IPS-NIHi7 (cell line): Measurements from ENCODE around the gene CBFA2T2.
"Not testable (repeated sequence)": the region's sequence is repeated elsewhere in the genome, so short reads cannot be mapped to it uniquely, and the experiment has no call there.

Experiments used
- DNase-seq: peaks from one replicate; pipeline ENCODE4 v3.0.0; 2012; ENCODE audit warnings: mixed read lengths; ENCODE audit errors: extremely low spot score

The CBFA2T2 gene

DNA sequence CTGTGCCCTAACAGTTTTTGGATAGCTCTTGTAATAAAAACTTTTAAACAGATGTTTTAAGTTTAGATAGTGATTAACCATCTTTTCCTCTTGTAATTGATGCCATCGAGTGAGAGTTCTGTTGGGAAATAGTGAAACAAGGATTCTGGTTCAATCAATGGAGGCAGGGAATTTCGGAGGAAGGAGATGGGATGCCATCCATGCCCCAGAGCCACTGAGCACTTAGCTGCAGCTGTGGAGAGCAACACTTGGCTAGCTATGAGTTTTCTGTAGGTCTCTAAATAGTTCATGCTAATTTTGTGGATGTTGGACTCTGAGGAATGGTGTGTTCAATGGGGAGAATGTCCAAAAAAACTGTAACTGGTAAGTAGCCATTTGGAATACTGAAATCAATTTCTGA is 16.7 kb downstream of the CBFA2T2 start:
- DNase-seq = no peak

DNA sequence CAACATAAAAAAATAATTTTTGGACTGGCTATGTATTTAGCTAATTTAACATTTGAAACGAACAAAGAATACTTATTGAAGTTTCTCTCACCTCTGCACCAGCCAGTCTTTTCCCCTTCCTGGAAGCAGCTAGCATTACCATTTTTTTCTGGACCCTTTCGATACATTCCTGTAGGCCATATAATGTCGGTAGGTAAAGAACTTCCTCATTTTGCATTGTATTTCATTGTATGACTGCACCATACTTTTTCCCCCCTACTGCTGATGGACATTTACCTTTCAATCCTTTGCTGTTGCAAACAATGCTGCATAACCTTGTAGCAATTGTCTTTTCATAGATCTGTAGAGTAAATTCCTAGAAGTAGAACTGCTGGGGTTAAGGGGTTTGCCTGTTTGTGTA is 17.6 kb downstream of the CBFA2T2 start:
- DNase-seq = no peak

- DNase-seq = not testable (repeated sequence)
Measured at GRCh38 chr20:33508015-33508414, 18.1 kb downstream of the CBFA2T2 start.

DNA sequence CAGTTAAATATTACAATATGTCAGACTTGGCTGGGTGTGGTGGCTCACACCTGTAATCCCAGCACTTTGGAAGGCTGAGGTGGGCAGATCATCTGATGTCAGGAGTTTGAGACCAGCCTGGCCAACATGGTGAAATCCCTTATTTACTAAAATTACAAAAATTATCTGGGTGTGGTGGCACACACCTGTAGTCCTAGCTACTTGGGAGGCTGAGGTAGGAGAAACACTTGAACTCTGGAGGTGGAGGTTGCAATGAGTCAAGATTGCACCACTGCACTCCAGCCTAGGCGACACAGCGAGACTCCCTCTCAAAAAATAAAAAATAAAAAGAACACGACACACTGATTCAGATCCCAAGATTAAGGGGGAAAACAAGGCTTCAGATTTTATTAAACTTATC is 19.2 kb downstream of the CBFA2T2 start:
- not testable (repeated sequence) for DNase-seq

- not testable (repeated sequence) for DNase-seq
Measured at GRCh38 chr20:33511876-33512275, 22.0 kb downstream of the CBFA2T2 start.

- no peak for DNase-seq
Measured at GRCh38 chr20:33515569-33516216, 25.8 kb downstream of the CBFA2T2 start.

DNA sequence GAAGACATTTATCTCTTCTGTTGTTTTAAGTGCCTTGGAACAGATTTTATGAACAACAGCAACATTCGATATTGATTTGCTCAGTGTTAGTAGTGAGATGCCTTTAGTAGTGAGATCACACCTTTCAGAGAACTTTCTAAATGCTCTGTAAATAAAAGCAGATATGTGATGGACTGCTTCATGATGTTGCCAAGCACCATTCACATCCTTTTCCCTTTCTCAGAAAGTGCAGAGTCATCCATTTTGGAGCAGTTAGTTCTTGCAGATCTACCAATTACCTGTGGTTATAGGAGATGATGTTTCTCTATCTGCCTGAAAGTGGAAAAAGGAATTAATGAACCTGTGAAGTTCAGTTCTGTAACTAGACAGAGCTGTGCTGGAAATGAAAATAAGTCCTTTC is 27.0 kb downstream of the CBFA2T2 start:
- DNase-seq = no peak

DNA sequence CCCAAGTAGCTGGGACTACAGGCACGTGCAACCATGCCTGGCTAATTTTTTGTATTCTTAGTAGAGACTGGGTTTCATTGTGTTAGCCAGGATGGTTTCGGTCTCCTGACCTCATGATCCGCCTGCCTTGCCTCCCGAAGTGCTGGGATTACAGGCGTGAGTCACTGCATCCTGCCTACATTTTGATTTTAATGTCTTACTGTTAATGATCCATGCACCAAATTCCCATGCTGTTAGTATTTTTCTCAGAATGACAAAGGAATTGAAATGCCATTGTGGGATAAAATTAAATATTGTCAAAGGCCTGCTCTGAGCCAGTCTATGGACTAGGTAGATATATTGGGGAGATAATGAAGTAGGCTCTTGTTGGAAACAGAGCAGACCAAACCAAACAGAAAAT is 28.2 kb downstream of the CBFA2T2 start:
- DNase-seq = no peak

GRCh38 chr20:33521461-33521860 is 31.6 kb downstream of the CBFA2T2 start:
- no peak for DNase-seq

DNA sequence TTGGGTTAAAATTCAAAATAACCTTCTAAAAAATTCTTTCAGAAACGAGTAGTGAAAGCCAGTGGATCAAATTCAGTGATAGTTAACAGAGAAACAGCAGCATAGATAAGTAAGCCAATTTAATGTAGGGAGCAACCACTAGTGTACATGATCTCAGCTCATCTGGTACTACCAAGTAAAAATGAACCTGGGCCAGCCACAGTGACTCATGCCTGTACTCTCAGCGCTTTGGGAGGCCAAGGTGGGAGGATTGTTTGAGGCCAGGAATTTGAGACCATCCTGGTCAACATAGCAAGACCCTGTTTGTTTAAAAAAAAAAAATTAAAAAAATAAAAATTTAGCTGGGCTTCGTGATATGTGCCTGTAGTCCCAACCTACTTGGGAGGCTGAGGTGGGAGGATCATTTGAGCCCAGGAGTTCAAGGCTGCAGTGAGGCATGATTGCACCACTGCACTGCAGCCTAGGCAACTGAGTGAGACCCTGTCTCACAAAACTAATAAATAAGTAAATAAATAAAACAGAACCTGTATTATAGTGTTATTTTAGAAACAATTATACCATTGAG is 32.4 kb downstream of the CBFA2T2 start:
- DNase-seq = no peak

DNA sequence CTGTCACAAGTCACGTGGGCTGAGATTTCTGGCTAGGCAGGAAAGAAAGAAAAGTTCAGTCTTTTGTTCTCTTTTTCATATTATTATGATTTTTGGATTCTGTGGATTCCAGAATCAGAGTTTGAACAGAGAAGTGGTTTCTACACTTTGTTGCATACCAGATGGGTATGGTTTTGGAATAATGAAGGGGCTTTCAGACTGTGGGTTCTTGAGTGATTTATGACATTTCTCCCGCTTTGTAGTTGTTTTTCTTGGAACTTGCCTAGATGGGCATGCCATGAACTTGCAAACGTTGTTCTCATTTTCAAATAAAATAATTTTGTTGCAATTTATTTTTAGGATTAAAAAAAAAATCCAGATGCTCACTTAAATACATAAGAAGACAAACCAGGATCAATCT is 34.4 kb downstream of the CBFA2T2 start:
- no peak for DNase-seq

DNA sequence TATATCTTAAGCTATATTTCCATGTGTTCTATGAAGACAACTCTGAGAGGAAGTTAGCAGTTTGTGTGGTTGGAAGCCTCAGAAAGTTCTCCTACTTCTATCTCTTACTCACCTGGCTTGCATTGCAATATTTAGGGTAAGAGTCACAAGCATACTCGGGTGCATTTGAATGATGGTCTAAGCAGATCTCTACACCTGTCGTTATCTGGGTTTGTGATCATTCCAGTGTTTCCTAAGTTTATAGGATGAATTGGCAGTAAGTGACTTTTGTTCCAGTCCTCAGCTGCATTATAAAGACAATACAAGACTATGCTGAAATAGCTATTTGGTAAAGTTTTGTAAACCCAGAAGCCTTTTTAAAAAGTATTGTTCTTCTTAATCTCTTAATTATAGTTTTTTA is 36.9 kb downstream of the CBFA2T2 start:
- DNase-seq = no peak

DNA sequence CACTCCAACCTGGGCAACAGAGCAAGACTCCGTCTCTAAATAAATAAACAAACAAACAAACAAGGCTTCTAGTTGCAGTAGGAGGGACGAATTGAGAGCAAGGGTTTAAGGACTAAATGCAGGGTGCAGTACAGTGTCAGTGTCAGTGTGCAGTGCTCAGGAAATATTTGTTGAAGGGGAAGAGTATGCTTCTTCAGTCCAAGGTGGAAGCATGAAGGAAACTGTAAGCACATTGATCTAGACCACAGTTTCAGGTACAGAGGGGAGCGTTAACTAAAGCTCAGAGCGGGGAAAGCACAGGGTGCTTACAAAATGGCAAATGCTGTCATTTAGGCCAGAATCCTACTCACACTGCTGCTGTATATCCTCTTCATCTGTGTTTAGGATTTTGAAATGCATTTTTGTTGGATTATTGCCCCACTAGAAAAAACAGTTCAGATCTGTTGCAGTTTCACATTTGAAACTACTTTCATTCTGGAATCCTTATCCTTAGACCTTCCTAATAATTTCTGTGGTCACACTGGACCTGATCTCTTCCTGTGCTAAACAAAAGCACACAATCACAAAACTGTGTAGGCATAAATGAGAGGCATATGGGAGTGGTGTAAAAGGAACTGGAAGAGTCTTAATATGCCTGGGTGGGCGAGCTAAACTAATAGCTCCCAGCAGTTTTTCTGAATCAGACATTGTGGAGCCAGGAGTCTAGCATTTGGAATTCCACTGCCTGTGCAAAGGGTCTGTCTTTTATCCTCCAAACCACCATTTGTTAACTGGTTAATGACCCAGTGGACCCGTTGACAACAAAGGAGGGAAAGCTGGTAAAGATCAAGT is 41.4 kb downstream of the CBFA2T2 start:
- DNase-seq = no peak

DNA sequence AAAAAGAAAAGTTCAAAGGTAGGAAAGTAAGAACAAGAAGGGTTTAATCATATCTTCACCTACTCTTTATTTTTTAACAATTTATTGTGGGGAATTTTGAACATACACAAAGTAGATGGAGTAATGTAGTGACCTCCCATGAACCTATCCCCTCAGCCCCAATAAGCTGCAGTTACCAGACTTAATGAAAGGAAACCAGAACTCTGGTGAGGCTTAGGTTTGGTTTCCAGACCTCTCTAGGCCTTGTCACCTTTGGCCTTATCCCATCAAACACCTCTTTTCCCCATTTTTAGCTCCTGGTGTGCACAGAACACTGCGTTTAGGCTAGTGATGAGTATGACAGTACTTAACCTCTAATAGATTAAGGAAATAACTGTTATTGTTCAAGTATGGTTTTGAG is 42.0 kb downstream of the CBFA2T2 start:
- no peak for DNase-seq

DNA sequence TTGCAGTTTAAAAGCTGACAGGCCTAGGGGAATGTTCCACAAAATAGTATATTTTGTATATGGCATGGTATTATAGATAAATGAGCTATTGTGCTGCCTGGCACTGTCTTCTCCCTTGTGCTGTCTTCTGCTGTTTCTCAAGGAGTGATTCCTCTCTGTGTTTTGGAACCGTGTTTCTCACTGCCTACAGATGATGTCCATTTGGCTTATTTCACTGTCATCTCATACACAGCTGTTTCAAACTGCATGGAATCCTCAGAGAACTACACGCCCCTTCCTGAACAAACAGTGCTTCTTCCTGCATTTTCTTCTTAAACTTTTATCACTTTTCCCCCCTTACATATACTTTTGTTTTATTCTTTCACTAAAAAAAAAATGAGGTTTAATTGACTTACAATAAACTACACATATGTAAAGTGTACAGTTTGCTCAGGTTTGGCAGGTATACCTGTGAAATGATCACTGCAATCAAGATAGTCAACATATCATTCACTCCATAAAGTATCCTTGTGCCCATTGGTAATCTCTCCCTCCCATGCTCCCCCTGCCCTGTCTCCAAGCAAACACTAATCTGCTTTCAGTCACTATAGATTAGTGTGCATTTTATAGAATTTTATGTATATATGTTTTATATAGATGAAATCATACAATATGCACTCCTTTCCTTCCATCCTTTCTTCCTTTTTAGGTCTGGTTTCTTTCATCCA is 43.0 kb downstream of the CBFA2T2 start:
- DNase-seq = no peak

DNA sequence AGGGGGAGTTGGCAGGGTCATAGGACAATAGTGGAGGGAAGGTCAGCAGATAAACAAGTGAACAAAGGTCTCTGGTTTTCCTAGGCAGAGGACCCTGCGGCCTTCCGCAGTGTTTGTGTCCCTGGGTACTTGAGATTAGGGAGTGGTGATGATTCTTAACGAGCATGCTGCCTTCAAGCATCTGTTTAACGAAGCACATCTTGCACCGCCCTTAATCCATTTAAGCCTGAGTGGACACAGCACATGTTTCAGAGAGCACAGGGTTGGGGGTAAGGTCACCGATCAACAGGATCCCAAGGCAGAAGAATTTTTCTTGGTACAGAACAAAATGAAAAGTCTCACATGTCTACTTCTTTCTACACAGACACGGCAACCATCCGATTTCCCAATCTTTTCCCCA is 45.8 kb downstream of the CBFA2T2 start:
- not testable (repeated sequence) for DNase-seq

DNA sequence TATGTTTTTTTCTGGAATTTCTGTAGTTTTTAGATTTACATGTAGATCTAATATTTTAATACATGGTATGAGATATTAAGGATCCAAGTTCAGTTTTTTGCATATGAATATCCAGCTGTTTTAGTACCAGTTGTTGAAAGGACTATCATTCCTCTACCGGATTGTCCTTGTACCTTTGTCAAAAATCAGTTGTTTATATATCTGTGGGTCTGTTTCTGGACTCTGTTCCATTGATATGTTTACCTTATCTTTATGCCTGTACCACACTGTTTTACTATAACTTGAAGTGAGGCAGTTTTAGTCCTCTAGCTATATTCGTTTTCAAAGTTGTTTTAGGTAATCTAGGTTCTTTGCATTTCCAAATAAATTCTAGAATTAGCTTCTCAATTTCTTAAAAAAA is 47.7 kb downstream of the CBFA2T2 start:
- DNase-seq = no peak

GRCh38 chr20:33539129-33539528 is 49.2 kb downstream of the CBFA2T2 start:
- no peak for DNase-seq

GRCh38 chr20:33540427-33540826 is 50.5 kb downstream of the CBFA2T2 start:
- no peak for DNase-seq

- DNase-seq = no peak
Measured at GRCh38 chr20:33541074-33541473, 51.2 kb downstream of the CBFA2T2 start.

DNA sequence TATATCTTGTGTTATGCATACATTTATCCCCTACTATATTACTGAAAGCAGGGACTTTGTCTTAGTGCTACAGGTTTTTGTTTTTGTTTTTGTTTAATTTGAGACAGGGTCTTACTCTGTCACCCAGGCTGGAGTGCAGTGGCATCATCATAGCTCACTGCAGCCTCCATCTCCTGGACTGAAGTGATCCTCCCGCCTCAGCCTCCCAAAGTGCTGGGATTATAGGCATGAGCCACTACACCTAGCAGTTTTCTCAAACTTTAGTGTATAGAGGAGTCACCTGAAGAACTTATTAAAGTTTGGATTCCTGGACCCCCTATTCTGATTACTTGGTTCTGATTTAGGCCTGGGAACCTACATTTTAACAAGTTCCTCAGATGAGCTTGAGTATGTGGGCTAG is 51.9 kb downstream of the CBFA2T2 start:
- DNase-seq = no peak

DNA sequence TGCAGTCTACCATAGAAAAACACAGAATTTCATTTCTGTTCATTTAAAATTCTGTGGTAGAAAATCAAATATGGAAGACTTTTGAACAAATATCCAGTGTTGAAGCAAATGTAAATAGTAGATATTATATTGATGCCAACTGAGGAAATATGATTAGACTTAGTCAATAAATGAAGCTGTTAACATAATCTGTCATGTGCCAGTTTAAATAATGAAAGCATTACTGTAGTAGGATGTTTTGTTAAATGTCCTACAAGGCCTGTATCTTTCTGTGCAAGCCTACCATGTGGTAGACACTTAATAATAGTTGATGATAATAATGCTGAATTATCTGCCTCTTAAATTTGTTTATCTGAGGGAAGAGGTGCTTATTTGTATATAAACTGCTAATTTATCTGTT is 55.9 kb downstream of the CBFA2T2 start:
- DNase-seq = no peak
